HL-60 (cell line): Measurements from ENCODE around the gene STX18.

Experiments used
- DNase-seq, 2 experiments: peaks; one replicate each; pipeline ENCODE4 v3.0.0-alpha.2; 2010 to 2020; ENCODE audit warnings: low read depth in 1 of 2, low spot score in 1 of 2
- H3K27ac ChIP-seq: fragments of 250-450 bp; sonication (Bioruptor Pico); replicated peaks from 2 replicates; pipeline ENCODE4 v1.5.1; 2020; ENCODE audit warnings: mild to moderate bottlenecking, moderate library complexity
- H3K27me3 ChIP-seq: fragments of 250-450 bp; sonication (Bioruptor Pico); 2 replicates; pipeline ENCODE4 v1.5.1; 2021; ENCODE audit warnings: mild to moderate bottlenecking, moderate library complexity; ENCODE audit not compliant: insufficient read depth, poor library complexity, severe bottlenecking
- H3K4me3 ChIP-seq: replicated peaks from 2 replicates; pipeline ENCODE4 v1.5.1; 2011; ENCODE audit warnings: mild to moderate bottlenecking, control low read depth, low read length; ENCODE audit not compliant: insufficient read depth
- CTCF ChIP-seq: IDR thresholded peaks from one replicate; pipeline ENCODE4 v1.5.1; 2011; ENCODE audit warnings: low read length, control low read depth, inconsistent platforms; ENCODE audit not compliant: insufficient read depth
- GABPA ChIP-seq: IDR thresholded peaks from 2 replicates; pipeline ENCODE4 v1.6.1; 2012; ENCODE audit warnings: low read depth
- POLR2AphosphoS5 ChIP-seq: IDR thresholded peaks from 2 replicates; pipeline ENCODE4 v1.6.1; 2012; ENCODE audit warnings: low read depth
- SPI1 ChIP-seq: IDR thresholded peaks from 2 replicates; pipeline ENCODE4 v1.6.1; 2012; ENCODE audit warnings: low read depth, mild to moderate bottlenecking, borderline replicate concordance
- TF ChIP-seq, protein P1 (sequence below): IDR thresholded peaks from 2 replicates; pipeline ENCODE4 v1.6.1; 2012; ENCODE audit warnings: low read depth; ENCODE audit not compliant: insufficient replicate concordance

Gene STX18

DNA sequence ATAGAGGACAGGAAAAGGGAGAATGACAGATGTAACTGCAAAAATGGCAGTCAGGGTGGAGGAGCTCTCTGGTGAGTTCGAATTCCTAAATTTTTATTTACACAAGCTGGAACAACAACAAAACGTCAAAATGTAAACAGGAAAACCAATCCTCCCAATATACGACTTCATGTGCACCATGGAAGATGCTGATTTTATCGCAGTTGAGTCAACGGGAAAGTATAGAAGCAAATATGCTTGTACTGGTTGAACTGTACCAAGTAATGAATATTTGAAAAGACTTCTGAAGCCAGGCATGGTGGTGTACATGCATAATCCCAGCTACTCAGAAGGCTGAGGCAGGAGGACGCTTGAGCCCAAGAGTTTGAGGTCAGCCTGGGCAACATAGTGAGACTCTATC lies 15.4 kb downstream of the STX18 start:
- H3K27ac ChIP-seq: no peak overlapping the region
- TF ChIP-seq GABPA: no peak
- TF ChIP-seq POLR2AphosphoS5: no peak
- TF ChIP-seq SPI1: no peak
- TF ChIP-seq CTCF: no peak
- TF ChIP-seq, protein P1, sequence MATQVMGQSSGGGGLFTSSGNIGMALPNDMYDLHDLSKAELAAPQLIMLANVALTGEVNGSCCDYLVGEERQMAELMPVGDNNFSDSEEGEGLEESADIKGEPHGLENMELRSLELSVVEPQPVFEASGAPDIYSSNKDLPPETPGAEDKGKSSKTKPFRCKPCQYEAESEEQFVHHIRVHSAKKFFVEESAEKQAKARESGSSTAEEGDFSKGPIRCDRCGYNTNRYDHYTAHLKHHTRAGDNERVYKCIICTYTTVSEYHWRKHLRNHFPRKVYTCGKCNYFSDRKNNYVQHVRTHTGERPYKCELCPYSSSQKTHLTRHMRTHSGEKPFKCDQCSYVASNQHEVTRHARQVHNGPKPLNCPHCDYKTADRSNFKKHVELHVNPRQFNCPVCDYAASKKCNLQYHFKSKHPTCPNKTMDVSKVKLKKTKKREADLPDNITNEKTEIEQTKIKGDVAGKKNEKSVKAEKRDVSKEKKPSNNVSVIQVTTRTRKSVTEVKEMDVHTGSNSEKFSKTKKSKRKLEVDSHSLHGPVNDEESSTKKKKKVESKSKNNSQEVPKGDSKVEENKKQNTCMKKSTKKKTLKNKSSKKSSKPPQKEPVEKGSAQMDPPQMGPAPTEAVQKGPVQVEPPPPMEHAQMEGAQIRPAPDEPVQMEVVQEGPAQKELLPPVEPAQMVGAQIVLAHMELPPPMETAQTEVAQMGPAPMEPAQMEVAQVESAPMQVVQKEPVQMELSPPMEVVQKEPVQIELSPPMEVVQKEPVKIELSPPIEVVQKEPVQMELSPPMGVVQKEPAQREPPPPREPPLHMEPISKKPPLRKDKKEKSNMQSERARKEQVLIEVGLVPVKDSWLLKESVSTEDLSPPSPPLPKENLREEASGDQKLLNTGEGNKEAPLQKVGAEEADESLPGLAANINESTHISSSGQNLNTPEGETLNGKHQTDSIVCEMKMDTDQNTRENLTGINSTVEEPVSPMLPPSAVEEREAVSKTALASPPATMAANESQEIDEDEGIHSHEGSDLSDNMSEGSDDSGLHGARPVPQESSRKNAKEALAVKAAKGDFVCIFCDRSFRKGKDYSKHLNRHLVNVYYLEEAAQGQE: no peak

GRCh38 chr4:4524364-4524763 lies 17.5 kb downstream of the STX18 start:
- no peak for DNase-seq
- no peaks in the 10 kb centered on the region for H3K27me3 ChIP-seq
- no peak overlapping the region for H3K4me3 ChIP-seq
- no peak overlapping the region for H3K27ac ChIP-seq
- TF ChIP-seq POLR2AphosphoS5: no peak
- TF ChIP-seq GABPA: no peak
- TF ChIP-seq, protein P1: no peak
- no peak for TF ChIP-seq SPI1
- no peak for TF ChIP-seq CTCF

More for the DNA sequence above, 15.4 kb downstream of the STX18 start:
- H3K27me3 ChIP-seq: no peaks in the 10 kb centered on the region
- DNase-seq: no peak
- no peak overlapping the region for H3K4me3 ChIP-seq

- Histone ChIP-seq H3K4me3 (no peak overlapping the region), H3K27ac (no peak overlapping the region), H3K27me3 (no peaks in the 10 kb centered on the region)
- DNase-seq: no peak
- TF ChIP-seq POLR2AphosphoS5 (no peak), GABPA (no peak), SPI1 (no peak), CTCF (no peak)
- TF ChIP-seq, protein P1: no peak
These were observed 20.1 kb downstream of the STX18 start for GRCh38 chr4:4521731-4522130.
